Suppressor macrophage treated with lipopolysaccharide for 1 hour (primary cell): Measurements from ENCODE around the gene PXYLP1.

ENCODE experiments used
- DNase-seq, 3 donors: peaks; one replicate each; pipeline ENCODE4 v3.0.0-alpha.2; 2020 to 2022

PXYLP1 gene

GRCh38 chr3:141230293-141230692, 1.3 kb upstream of the PXYLP1 start:
- no peak for DNase-seq

- peak in 1 of 3 donors; percentile 21 for DNase-seq
These were observed 563 bp downstream of the PXYLP1 start for GRCh38 chr3:141231952-141232823.

GRCh38 chr3:141233457-141234161, 2.0 kb downstream of the PXYLP1 start:
- no peak for DNase-seq

GRCh38 chr3:141234283-141234682, 2.7 kb downstream of the PXYLP1 start:
- DNase-seq = peak; percentile 68 to 75 (median 72)

GRCh38 chr3:141235661-141236171, 4.1 kb downstream of the PXYLP1 start:
- no peak for DNase-seq

- no peak for DNase-seq
These were observed 4.7 kb downstream of the PXYLP1 start for GRCh38 chr3:141236361-141236760.

- no peak for DNase-seq
These were observed 6.3 kb downstream of the PXYLP1 start for GRCh38 chr3:141237701-141238521.

- DNase-seq = no peak
These were observed 8.1 kb downstream of the PXYLP1 start for GRCh38 chr3:141239511-141240281.

- DNase-seq = peak; percentile 60 to 70 (median 69)
These were observed 8.7 kb downstream of the PXYLP1 start for GRCh38 chr3:141240286-141240685.

- DNase-seq = no peak
These were observed 9.3 kb downstream of the PXYLP1 start for GRCh38 chr3:141240687-141241615.

- DNase-seq = no peak
These were observed 10.2 kb downstream of the PXYLP1 start for GRCh38 chr3:141241616-141242376.

- no peak for DNase-seq
These were observed 10.9 kb downstream of the PXYLP1 start for GRCh38 chr3:141242377-141243092.

GRCh38 chr3:141243271-141243707, 11.7 kb downstream of the PXYLP1 start:
- DNase-seq = peak; percentile 43 to 58 (median 52)

GRCh38 chr3:141246224-141246957, 14.8 kb downstream of the PXYLP1 start:
- DNase-seq = no peak

- DNase-seq = no peak
These were observed 15.3 kb downstream of the PXYLP1 start for GRCh38 chr3:141246958-141247301.

- no peak for DNase-seq
These were observed 16.4 kb downstream of the PXYLP1 start for GRCh38 chr3:141248064-141248463.

GRCh38 chr3:141249041-141249440, 17.4 kb downstream of the PXYLP1 start:
- no peak for DNase-seq

GRCh38 chr3:141250342-141250741, 18.7 kb downstream of the PXYLP1 start:
- no peak for DNase-seq

- DNase-seq = no peak
These were observed 19.2 kb downstream of the PXYLP1 start for GRCh38 chr3:141250828-141251227.
